ENCODE data around the gene LINGO1. TPM values are rescaled to one million over a fixed set of nuclear protein-coding genes. Genes with fewer than 3 reads are reported as not detected.

LINGO1 gene
- polyA plus RNA-seq, 1 of the 3 experiments (the other 2 are of a cell fraction): 0.56 TPM

DNA sequence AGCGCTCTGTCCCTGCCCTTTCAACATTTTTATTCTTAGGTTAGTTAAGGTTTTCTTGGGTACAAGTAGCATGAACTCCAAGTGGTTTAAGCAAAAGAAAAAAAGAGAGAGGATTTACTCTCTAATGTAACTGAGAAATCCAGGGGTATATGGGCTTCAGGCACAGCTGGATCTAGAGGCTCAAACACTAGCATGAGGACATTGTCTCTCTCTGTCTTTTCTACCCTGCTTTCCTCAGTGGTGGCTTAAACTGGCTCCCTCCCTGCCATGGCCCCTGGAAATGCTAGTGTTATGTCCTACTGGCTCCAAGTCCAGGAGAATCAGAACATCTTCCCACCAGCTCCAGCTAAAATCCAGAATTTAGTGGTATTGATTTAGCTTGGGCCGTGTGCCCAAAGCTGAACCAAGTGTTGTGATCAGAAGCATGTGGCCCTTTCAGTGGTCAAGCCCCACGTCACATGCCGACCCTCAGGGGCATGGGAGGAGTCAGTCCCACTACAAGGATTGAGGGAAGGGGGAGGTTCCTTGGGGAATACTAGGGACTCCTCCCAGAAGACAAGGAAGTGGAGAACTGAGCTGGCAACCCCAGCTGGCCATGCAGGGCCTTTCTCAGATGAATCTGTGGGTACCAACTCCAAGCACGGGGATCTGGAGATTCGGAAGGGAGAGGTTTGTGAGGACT is 58.0 kb downstream of the LINGO1 start (continued):
- TF ChIP-seq, protein P1, sequence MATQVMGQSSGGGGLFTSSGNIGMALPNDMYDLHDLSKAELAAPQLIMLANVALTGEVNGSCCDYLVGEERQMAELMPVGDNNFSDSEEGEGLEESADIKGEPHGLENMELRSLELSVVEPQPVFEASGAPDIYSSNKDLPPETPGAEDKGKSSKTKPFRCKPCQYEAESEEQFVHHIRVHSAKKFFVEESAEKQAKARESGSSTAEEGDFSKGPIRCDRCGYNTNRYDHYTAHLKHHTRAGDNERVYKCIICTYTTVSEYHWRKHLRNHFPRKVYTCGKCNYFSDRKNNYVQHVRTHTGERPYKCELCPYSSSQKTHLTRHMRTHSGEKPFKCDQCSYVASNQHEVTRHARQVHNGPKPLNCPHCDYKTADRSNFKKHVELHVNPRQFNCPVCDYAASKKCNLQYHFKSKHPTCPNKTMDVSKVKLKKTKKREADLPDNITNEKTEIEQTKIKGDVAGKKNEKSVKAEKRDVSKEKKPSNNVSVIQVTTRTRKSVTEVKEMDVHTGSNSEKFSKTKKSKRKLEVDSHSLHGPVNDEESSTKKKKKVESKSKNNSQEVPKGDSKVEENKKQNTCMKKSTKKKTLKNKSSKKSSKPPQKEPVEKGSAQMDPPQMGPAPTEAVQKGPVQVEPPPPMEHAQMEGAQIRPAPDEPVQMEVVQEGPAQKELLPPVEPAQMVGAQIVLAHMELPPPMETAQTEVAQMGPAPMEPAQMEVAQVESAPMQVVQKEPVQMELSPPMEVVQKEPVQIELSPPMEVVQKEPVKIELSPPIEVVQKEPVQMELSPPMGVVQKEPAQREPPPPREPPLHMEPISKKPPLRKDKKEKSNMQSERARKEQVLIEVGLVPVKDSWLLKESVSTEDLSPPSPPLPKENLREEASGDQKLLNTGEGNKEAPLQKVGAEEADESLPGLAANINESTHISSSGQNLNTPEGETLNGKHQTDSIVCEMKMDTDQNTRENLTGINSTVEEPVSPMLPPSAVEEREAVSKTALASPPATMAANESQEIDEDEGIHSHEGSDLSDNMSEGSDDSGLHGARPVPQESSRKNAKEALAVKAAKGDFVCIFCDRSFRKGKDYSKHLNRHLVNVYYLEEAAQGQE (IDR thresholded peaks at IDR 0.05; ENCODE audit: low read depth, low read length): no peak
- TF ChIP-seq, protein P2, sequence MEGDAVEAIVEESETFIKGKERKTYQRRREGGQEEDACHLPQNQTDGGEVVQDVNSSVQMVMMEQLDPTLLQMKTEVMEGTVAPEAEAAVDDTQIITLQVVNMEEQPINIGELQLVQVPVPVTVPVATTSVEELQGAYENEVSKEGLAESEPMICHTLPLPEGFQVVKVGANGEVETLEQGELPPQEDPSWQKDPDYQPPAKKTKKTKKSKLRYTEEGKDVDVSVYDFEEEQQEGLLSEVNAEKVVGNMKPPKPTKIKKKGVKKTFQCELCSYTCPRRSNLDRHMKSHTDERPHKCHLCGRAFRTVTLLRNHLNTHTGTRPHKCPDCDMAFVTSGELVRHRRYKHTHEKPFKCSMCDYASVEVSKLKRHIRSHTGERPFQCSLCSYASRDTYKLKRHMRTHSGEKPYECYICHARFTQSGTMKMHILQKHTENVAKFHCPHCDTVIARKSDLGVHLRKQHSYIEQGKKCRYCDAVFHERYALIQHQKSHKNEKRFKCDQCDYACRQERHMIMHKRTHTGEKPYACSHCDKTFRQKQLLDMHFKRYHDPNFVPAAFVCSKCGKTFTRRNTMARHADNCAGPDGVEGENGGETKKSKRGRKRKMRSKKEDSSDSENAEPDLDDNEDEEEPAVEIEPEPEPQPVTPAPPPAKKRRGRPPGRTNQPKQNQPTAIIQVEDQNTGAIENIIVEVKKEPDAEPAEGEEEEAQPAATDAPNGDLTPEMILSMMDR (IDR thresholded peaks at IDR 0.05): no peak

DNA sequence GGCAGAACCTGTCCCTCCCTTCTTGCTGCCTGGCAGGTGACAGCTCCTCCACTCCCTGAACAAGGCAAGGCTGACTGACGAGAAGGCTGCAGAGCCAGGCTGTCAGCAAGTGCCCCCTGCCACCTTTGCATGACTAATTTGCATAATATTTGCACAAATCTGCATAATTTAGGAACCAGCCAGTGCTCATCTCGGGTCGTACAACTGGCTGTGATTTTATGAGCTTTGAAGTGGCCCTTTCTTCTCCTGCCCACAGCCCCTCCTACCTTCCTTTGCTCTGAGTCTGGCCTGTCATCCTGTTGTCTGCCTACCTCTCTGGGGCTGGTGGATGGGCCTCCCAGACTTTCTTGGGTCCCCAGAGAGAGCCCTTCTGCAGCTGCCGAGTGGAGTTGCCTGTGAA is 58.9 kb downstream of the LINGO1 start:
- H3K9ac ChIP-seq: no peak overlapping the region
- no peaks in the 10 kb centered on the region for H3K9me2 ChIP-seq
- H4K20me1 ChIP-seq (ENCODE audit: insufficient read depth): no peaks in the 10 kb centered on the region
- TF ChIP-seq MXI1 (IDR thresholded peaks at IDR 0.05; ENCODE audit: low read depth, low read length): no peak
- TF ChIP-seq MEF2A (IDR thresholded peaks at IDR 0.05; ENCODE audit: borderline replicate concordance, low read depth): no peak
- TF ChIP-seq, protein P1 (IDR thresholded peaks at IDR 0.05; ENCODE audit: low read depth, low read length): no peak
- TF ChIP-seq, protein P3, sequence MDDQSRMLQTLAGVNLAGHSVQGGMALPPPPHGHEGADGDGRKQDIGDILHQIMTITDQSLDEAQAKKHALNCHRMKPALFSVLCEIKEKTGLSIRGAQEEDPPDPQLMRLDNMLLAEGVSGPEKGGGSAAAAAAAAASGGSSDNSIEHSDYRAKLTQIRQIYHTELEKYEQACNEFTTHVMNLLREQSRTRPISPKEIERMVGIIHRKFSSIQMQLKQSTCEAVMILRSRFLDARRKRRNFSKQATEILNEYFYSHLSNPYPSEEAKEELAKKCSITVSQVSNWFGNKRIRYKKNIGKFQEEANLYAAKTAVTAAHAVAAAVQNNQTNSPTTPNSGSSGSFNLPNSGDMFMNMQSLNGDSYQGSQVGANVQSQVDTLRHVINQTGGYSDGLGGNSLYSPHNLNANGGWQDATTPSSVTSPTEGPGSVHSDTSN (IDR thresholded peaks at IDR 0.05): no peak
- TF ChIP-seq FOXM1 (IDR thresholded peaks at IDR 0.05; ENCODE audit: low read depth): no peak
- no peak for TF ChIP-seq FOSL2 (IDR thresholded peaks at IDR 0.05; ENCODE audit: borderline replicate concordance, low read depth)
- no peak for TF ChIP-seq RXRA (IDR thresholded peaks at IDR 0.05; ENCODE audit: borderline replicate concordance, low read depth)
- no peak for TF ChIP-seq EP300 (IDR thresholded peaks at IDR 0.05; ENCODE audit: borderline replicate concordance in 1 of 2, low read depth in 1 of 2, low read length in 1 of 2)
- no peak for TF ChIP-seq RAD21 (IDR thresholded peaks at IDR 0.05; ENCODE audit: low read length)
- TF ChIP-seq YY1 (IDR thresholded peaks at IDR 0.05; ENCODE audit: low read depth): no peak
- TF ChIP-seq, protein P4, sequence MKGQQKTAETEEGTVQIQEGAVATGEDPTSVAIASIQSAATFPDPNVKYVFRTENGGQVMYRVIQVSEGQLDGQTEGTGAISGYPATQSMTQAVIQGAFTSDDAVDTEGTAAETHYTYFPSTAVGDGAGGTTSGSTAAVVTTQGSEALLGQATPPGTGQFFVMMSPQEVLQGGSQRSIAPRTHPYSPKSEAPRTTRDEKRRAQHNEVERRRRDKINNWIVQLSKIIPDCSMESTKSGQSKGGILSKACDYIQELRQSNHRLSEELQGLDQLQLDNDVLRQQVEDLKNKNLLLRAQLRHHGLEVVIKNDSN (IDR thresholded peaks at IDR 0.05; ENCODE audit: borderline replicate concordance, low read depth): no peak
- TF ChIP-seq GATA2 (CRISPR knock-in tag; IDR thresholded peaks at IDR 0.05): no peak
- H3K36me3 ChIP-seq (replicated peaks in 1 of 2; ENCODE audit: control insufficient read depth in 1 of 2, insufficient read depth in 2 of 2, low read length in 1 of 2): no peaks in the 10 kb centered on the region
- no peaks in the 10 kb centered on the region for H3K79me2 ChIP-seq (ENCODE audit: insufficient read depth)
- H3K27ac ChIP-seq (ENCODE audit: low read depth in 2 of 2, low read length in 1 of 2): no peak overlapping the region
- peaks cover 0 to 28% of the 10 kb centered on the region in 2 experiments; a peak in 2 of 4 replicates for H3K4me1 ChIP-seq (ENCODE audit: control insufficient read depth in 1 of 2, insufficient read depth in 2 of 2, low read depth in 1 of 2, low read length in 1 of 2)
- no peaks in the 10 kb centered on the region; the same call in 1 of the 2 replicates for H3K27me3 ChIP-seq (ENCODE audit: insufficient read depth)
- 58% methylated on average over 3 of the region's 4 CpGs for WGBS (ENCODE audit: low lambda C conversion rate)
- no peaks in the 10 kb centered on the region for H3F3A ChIP-seq (replicated peaks; ENCODE audit: insufficient read depth)
- no peak overlapping the region for H3K4me3 ChIP-seq (ENCODE audit: low read depth in 2 of 2, low read length in 1 of 2)
- H3K4me2 ChIP-seq: no peak overlapping the region
- no peak overlapping the region for H2AFZ ChIP-seq (ENCODE audit: low read depth)
- ChIA-PET CTCF (interaction anchor here (0.6 to 3.4 kb wide), 3 partner anchors 31 to 247 kb away, joined by 3 to 12 read pairs (median 3); no protein-coding TSS in a partner anchor), POLR2A (no interaction called here)
- DNase-seq: no peak
- H3K9me3 ChIP-seq: no peaks in the 10 kb centered on the region

Measured in SK-N-SH (cell line).